ENCODE results near the gene ERC2.
A peak's percentile ranks its signal among the peaks of the same experiment; 100 is the strongest.

The ERC2 gene

DNA sequence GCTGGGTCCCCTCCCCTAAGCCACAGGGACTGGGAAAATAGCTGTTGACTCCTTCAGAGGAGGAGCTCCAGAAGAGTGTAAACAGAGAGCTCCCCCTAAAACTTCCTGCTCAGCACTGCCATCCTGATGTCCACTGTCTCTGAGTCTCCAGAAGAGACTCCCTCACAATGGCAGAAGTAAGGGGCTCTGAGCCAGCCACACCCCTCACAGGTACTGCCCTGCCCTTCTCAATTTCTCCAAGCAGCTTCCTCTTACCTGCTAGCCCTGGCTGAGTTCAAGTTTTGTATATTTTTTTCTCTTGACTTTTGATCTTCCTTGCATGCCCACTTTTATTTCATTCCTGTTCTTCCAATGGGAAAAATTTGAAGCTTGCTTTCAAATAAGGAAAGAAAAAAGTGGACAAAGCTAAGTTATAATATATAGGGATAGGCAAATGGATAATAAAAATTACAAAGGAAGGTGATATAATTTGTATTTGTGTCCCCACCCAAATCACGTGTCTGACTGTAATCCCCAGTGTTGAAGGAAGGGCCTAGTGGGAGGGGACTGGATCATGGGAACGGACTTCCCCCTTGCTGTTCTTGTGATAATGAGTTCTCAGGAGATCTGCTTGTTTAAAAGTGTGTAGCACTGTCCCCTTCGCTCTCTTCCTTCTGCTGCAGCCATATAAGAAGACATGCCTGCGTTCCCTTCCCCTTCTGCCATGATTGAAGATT lies 539.0 kb downstream of the ERC2 start:
- no peak for DNase-seq (ENCODE audit: low read depth)

DNA sequence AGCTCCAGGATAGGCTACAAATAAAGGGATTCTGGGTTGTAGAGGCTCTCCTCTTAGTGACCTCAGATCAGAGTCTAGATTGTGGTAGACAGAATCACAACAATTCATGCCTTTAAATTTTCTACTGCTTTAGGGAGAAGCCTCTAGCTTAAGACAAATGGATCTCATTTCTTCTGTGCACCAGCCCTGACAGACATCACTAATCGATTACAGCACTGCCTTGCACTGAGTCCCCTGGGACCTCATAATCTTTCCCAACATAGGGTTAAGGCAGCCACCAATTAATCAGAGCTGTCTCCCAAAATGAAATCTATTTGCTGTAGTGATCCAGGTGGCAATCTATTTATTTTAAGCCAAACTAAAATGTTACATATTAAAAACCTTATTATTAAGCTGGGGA lies 544.6 kb downstream of the ERC2 start:
- DNase-seq (ENCODE audit: low read depth), result no peak

DNA sequence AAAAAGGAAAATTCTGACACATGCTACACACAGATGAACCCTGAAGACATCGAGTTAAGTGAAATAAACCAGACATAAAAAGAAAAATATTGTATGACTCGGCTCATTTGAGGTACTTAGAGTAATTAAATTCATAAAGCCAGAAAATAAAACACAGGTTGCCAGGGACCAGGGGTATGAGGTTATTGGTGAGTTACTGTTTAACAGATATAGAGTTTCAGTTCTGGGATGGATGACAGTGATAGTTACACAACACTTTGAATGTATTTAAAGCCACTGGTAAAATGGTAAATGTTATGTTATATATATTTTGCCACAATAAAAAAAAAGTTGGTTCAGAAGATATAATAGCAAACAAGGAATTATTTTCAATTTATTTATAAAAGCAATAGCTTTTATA lies 545.1 kb downstream of the ERC2 start:
- DNase-seq (ENCODE audit: low read depth), result no peak

DNA sequence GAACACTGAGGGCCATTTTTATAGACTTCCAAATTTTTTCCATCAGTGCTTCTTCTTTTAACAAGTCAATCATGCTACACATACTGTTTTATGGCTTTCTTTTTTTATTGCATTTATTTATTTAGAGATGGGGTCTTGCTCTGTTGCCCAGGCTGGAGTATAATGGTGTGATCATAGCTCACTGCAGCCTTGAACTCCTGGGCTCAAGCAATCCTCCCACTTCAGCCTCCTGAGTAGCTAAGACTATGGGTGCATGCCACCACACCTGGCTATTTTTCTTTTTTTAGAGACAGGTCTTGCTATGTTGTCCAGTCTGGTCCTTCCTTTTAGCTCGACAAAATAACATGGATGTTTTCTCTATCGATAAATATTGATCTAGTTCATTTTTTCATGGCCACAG lies 555.4 kb downstream of the ERC2 start:
- no peak for DNase-seq (ENCODE audit: low read depth)

DNA sequence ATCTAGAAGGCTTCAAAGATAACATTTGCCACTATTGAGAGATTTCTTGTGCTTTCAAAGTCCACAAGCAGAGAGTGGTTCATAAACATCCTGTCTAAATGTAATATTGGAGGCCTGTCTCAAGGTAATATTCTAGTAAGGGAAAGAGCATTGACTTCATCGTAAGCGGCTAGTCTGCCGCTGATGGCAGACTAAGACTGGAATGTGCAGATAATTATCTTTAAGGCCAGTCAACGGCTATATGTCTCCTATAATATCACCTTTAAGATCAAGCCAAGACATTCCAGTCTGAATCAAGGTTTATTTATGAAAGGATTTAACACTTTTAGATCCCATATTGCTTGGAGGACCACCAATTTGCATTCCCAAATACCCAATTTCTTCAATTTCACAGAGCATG lies 557.0 kb downstream of the ERC2 start:
- DNase-seq (ENCODE audit: low read depth), result no peak

DNA sequence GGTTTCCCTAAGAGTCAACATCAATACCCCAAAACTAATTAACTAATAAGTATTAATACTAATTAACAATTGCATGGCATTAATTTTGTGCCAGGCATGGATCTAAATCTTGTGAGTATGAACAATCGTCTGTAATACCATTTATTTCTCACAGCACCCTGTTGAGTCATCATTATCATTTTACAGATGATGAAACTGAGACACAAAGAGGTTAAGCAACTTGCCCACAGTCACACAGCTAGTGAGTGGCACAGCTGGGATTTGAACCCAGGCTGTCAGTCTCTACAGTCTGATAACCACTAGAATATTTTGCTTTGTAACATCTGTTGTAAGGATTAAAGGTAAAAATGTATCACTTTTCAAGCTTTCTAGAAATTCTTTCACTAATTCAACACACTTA lies 557.7 kb downstream of the ERC2 start:
- DNase-seq (ENCODE audit: low read depth), result peak; percentile 61

DNA sequence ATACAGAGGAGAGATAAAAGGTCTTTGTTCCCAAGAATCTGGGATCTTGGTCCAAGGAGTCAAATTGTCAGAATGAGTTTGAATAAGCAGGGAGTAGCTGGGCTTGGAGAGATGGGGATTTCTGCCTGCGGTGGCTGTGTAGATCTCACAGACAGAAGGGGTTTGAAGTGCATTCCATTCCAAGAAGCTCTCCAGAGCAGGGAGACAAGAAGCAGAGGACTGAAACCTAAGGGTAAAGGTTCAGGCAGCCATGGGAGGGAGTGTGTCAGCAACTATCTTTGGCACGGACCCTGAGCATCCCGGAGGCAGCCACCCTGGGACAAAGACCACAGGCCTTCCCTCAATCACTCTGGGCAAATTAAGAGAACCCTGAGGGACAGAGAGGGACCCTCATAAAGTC lies 558.9 kb downstream of the ERC2 start:
- DNase-seq (ENCODE audit: low read depth), result no peak

DNA sequence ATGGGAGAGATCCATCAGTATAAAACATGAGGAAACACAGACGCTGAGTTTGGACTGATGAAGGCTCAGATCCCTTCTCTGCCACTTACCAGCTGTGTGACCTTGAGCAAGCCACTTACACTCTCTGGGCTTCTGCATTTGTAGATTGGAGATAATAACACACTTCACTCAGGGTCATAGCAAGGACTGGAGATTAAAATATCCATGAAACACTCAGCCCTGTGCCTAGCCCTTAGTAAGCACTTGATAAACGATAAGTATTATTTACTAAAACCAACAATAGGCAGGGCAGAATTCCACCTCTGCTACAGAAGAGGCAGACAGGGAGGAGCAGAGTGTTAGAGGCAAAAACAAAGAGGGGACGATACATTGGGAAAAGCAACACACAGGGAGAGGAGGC lies 560.7 kb downstream of the ERC2 start:
- DNase-seq (ENCODE audit: low read depth), result no peak

DNA sequence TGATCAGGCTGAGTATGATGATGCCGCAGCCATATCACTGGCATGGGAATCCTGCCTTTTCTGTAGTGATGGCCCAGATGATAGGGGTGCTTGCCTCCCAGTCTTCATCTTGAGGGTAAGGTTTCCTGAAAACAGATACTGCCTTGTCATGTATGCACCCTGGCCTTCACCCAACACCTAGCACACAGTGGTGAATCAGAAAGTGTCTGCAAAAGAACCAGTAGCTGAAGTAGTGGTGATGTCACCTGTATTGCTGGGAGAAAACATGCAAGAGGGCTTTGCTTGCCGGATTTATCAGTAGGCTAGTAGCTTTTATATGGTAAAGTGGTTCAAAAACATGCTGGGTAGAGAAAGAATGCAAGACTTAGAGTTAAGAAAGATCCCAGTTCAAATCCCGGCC lies 561.4 kb downstream of the ERC2 start:
- peak; percentile 45 for DNase-seq (ENCODE audit: low read depth)

DNA sequence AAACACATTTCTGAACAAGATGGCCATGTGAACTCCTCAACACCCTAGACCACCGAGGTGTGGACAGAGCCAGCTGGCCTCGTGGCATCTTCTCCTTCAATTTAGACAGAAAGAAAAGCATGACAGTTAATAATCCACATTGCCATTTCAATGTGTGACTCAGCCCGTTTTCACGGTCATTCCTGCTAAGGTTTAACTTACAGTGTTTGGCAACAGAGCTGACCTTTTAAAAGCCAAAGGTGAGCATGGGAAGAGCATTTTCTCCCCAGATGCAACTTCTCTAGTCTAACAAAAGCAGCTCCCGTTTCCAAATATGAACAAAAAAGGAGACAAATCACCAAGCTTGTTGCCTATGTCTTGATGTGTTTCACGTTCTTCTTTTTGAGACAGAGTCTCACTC lies 563.6 kb downstream of the ERC2 start:
- DNase-seq (ENCODE audit: low read depth), result no peak

DNA sequence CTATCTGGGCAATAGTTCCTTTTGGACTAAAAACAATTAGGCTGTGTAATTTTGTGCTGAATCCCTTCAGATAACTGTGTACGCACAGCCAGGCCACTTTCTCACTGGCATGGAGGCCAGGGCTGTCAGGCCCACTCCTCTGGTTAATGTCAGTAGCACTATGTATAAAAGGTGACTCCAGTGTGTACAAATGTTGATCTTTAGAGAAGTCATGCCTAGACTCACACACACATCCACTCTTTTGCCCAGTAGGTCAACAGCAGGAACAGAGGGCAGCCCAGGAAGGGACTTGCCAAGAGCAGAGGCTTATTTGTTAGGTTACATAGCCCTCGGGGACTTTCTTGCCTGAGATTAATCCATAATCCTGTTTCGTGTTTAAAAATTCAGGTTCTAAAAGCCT lies 564.6 kb downstream of the ERC2 start:
- DNase-seq (ENCODE audit: low read depth), result no peak

DNA sequence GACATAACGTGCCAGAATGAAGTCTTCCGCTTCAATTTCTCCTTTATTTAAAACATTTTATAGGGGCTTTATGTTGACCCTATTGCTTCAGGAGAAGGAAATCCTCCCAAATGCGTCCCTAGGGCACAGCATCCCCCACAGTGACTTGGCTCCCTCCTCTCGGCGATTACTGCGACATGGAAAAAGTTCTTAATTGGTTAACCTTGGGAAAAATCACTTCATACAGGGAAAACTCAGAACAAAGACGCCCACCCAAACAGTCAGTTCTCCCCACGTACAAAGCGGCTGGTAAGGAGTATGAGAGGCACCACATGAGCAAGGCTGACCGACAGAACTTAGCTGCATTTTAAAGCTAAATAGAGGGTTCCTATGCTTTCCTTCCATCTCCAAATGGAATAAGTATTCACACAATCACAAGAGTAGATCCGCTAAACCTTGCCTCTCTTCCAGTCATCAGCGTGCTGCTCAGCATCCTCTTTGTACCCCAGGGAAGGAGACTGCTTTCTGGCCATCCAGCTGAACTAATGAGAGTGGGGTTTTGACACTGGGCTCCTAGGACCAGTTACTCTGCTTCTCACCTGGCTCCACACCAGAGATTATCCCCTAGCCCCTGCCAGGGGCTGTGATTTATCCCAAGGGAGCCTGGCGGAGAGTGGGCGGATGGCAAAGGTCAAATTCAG lies 565.9 kb downstream of the ERC2 start:
- DNase-seq (ENCODE audit: low read depth), result no peak

DNA sequence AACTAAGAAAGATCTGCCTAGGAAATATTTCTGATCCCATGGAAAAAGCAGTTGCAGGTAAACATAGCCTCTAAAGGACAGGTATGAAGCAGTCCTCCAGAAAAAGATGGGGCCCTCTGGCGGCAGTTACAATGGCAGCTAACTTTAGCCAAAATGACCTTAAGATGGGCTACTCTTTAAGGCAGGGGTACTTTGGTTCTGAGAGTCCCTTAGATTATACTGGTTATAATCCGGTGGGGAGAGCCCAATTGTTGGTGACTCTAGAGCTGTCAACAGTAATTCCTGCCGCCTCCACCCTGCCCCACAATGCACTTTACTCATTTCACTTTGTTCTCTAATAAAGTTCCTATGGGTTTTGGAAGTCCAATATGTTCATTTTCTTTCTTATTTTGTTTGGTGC lies 568.4 kb downstream of the ERC2 start:
- no peak for DNase-seq (ENCODE audit: low read depth)

DNA sequence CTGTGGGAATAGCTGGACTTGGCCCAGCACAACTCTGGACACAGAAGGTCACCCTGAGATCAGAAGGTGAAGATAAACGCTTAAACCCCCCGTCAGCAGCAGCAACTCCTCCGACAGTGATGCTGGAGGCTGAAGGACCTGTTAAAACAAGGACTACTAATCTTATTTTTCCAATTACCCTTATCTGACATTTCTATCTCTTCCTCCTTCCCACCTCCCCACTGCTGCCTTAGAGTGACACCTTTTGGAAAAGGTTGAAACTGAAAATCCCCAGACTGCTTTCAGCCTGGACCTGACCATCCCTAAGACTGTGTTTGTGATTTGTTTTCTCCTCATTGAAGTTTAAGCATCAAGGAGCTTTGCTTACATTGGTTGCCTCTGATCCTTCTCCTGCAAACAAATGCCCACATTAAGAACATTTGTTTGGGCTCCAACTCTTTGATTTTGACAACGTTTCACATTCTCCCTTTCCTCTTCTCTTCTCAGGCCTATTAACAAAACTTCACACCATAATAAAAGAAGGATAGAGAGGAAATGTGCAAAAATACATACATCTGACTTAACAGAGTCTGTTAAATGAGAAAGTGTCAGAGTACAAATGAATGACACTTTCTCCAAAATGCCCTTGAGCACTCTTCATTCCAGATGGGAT lies 570.6 kb downstream of the ERC2 start:
- peak; percentile 31 for DNase-seq (ENCODE audit: low read depth)

DNA sequence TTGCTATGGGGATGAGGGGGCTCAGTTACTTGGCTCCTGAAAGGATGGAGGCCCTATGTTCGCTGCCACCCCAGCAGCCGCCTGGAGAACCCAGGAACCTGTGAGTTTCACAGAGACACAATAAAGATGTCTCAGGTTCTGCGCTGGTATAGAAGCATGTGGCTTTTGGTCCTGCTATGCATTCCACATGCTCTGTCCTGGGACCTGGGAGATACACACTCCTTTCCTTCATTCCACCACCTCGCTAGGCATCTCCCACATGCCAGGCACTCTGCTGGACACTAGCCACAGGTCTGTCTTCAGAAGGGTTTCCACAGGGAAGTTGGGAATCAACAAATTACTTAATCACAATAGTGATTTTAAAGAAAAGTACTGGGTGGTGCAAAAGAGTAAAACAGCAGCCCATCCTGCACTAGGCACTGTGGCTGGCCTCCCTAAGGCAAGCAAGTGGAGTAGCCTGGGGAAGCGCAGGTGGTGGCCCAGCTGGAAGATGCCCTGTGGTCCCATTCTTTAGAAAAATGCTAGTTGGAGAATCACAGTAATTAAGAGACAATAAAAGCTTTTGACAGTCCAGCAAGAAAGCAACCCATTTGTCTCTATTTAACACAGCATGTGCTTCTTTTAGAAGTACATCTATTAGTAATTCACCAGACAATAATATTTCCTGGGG lies 572.2 kb downstream of the ERC2 start:
- no peak for DNase-seq (ENCODE audit: low read depth)

DNA sequence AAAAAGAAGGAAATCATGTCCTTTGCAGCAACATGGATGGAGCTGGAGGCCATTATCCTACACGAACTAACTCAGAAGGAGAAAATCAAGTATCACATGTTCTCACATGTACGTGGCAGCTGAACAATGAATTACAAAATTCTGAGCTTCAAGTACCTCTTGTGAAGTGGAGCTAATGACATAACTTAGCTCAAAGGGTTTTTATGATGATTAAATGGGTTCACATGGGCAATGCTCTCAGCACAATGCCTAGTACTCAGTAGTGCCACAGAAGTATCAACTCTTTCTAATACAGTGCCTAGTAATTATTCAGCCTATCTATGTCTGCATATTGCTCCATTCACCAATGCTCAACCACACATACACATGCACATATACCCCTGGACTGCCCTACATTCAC lies 573.7 kb downstream of the ERC2 start:
- DNase-seq (ENCODE audit: low read depth), result no peak

DNA sequence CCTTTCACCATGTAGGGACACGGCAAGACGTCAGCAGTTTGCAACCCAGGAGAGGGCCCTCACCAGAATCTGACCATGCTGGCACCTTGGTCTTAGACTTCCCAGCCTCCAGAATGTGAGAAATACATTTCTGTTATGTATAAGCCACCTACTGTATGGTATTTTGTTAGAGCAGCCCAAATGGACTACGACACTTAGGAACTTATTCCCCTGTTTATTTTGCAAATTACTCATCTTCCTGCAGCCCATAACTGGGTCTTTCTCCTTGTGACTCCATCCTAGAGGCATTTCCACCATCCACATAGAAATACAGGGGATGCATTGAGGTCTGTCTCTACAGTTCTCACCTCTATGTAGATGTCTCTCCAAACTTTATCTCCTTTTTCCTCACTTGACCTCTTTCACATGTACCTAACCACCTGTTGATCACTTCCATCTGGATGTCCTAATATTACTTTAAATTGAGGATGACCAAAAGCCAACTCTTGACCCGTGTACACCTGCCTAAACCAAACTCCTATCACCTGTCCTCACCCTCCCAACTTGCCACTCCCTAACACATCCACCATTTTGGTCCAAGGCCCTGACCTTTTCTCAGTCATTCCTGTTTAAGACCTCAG lies 575.1 kb downstream of the ERC2 start:
- no peak for DNase-seq (ENCODE audit: low read depth)

DNA sequence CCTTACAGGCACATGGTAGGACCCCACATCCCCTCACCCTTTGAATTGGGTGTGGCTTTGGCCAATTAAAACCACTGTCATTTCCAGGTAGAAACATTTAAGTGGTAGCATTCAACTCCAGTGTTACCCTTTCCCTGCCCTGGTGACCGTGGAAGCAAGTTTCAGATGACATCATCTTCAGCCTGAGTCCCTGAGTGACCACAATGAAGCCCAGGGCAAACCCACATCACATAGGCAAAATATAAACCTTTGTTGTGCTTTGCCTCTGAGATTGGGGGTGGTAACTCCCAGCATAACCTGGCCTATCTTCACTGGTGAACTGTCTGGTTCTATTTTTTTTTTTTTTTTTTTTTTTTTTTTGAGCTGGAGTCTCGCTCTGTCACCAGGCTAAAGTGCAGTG lies 577.2 kb downstream of the ERC2 start:
- no peak for DNase-seq (ENCODE audit: low read depth)

DNA sequence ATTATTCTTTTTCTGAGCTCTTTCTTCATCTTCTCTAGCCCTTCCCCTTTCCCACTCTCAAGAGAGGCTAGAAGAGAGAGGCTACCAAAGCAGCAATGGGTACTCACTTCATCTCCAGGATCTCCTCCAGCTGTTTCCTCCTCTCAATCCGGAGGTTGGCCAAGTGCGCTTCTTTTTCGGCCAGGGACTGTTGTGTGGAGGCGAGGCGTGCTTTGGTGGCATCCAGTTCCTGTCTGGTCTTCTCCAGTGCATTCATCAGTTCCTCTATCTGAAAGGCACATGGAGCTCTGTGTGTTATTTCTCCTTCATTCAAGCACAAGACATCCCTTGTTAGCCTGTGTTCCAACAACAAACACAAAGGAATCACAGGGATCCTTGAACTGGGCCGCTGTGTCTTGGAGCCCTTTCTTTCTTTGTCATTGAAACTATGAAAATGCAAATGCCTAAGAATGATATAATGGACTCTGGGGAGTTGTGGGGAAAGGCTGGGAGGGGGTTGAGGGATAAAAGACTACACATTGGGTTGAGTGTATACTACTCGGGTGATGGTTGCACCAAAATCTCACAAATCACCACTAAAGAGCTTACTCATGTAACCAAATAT lies 579.9 kb downstream of the ERC2 start:
- DNase-seq (ENCODE audit: low read depth), result no peak

DNA sequence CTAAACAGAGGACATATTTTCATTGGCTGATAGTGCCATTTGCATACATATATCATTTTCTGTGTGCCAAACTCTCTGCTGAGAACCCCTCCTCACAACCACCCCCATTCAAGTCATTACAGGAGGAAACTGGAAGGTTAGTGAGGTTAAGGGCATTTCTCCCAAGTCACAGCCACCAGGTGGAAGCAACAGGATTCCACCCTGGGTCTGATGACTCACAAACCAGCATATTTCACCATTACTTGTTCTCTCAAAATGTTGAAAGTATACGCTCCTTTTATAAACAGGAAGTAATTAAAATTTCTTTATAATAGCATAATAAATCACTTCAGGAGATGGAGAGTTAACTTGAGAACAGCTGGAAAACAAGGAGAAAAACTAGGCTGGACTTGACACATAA lies 582.5 kb downstream of the ERC2 start:
- peak; percentile 89 for DNase-seq (ENCODE audit: low read depth)

DNA sequence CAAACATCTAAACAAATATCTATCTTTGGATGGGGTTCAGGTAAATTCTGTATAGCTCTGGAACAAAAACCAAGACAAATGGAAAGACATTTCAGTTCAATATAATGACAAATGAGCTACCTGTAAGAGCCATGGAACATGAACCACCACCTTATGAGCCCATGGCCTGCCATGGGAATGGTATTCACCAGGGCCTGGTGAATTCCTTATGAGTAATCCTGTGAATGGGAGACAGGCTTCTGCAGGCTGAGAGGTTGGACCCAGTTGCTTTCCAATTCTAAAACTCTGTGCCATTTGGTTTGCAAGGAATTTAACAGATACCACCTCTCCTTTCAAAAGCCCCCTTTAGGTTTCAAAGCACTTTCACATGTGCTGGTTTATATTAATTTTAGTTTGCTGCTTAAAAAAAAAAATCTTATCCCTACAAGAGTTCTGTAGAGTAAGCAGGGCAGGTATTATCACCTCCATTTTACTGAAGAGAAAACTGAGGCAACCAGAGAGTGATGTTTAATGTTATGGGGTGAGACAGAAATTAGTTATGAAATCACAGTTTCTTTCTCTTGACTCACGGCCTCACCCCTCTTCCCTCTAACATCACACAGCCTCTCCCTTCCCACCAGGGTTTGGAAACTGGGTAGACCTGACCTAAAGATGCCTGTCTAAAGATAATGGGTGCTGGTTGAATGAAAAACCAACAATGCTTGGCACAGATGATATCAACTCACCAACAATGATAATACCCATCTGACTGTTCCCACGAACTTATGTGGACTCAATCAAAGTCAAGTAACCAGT lies 583.6 kb downstream of the ERC2 start:
- DNase-seq (ENCODE audit: low read depth), result peak; percentile 68
